Endothelial cell of umbilical vein (primary cell): ENCODE results near the gene CSNK1D. TPM values are rescaled to one million over a fixed set of nuclear protein-coding genes. Genes with fewer than 3 reads are reported as not detected.

Experiments
- BruUV-seq: library from RNA; stranded (reverse); fragments of 400-500 nt; replicated peaks from 2 replicates; lab custom pipeline; 2021; lab: Mats Ljungman, UMichigan
- CTCF ChIA-PET: fragments of 300-600, 350-600 bp; sonication (Branson Sonifier 250); formaldehyde crosslinking; loops from one replicate; lab custom pipeline; 2021; ENCODE audit warnings: antibody characterized with exemption, inconsistent platforms; lab: Charles Lee
- POLR2A ChIA-PET: fragments of 300-600, 350-600 bp; sonication (Branson Sonifier 250); formaldehyde crosslinking; loops from one replicate; lab custom pipeline; 2021; ENCODE audit warnings: antibody characterized with exemption, inconsistent platforms; lab: Charles Lee
- DNase-seq: peaks from one replicate; pipeline ENCODE4 v3.0.0-alpha.2; 2011; ENCODE audit warnings: low read depth, low spot score
- FAIRE-seq: peaks from 2 replicates; lab custom pipeline; 2011; peaks lifted over from hg19 to GRCh38; lab: Jason Lieb, UNC
- H2AFZ ChIP-seq: 2 replicates; pipeline ENCODE4 v1.6.0; 2012; ENCODE audit warnings: low read depth, low read length, control low read depth, inconsistent platforms
- H3K27ac ChIP-seq: 2 replicates; pipeline ENCODE4 v1.5.1; 2011; ENCODE audit warnings: low read depth, mild to moderate bottlenecking, control low read depth, low read length, moderate library complexity; ENCODE audit not compliant: insufficient read depth
- H3K27me3 ChIP-seq, 2 experiments: 2 replicates each; pipeline versions ENCODE4 v1.6.0 to v1.6.1; 2011; ENCODE audit warnings: low read length in 2 of 2, mixed read lengths in 1 of 2; ENCODE audit not compliant: control insufficient read depth in 2 of 2, insufficient read depth in 2 of 2
- H3K36me3 ChIP-seq, 2 experiments: 2 replicates in 1 of 2; 3 replicates in 1 of 2; pipeline ENCODE4 v1.5.1; 2011; ENCODE audit warnings: low read length in 2 of 2, mild to moderate bottlenecking in 1 of 2, moderate library complexity in 1 of 2; ENCODE audit not compliant: control insufficient read depth in 2 of 2, insufficient read depth in 2 of 2; ENCODE audit errors: extremely low read depth in 1 of 2
- H3K4me1 ChIP-seq: 3 replicates; pipeline ENCODE4 v1.5.1; 2011; ENCODE audit warnings: mild to moderate bottlenecking, low read length; ENCODE audit not compliant: control insufficient read depth, insufficient read depth; ENCODE audit errors: extremely low read depth
- H3K4me2 ChIP-seq: 2 replicates; pipeline ENCODE4 v1.6.1; 2011; ENCODE audit warnings: low read length, control low read depth, mixed read lengths; ENCODE audit not compliant: insufficient read depth
- H3K4me3 ChIP-seq, 3 experiments: fragments of 200-600 bp in 1 of 3; sonication (generic), shearing (Covaris generic) in 1 of 3; replicated peaks in 1 of 3; 2 replicates each; pipeline ENCODE4 v1.5.1; 2011 to 2016; ENCODE audit warnings: control low read depth in 3 of 3, low read length in 3 of 3, mild to moderate bottlenecking in 2 of 3, inconsistent platforms in 1 of 3, low read depth in 1 of 3, moderate library complexity in 1 of 3; ENCODE audit not compliant: insufficient read depth in 1 of 3
- H3K79me2 ChIP-seq: 2 replicates; pipeline ENCODE4 v1.6.0; 2012; ENCODE audit warnings: low read length, inconsistent platforms; ENCODE audit not compliant: control insufficient read depth, insufficient read depth
- H3K9ac ChIP-seq: replicated peaks from 2 replicates; pipeline ENCODE3; 2011; ENCODE audit warnings: low read length, control low read depth; ENCODE audit not compliant: insufficient read depth; ENCODE audit errors: extremely low read depth
- H3K9me1 ChIP-seq: replicated peaks from 3 replicates; pipeline ENCODE4 v1.6.0; 2011; ENCODE audit warnings: mild to moderate bottlenecking, low read length; ENCODE audit not compliant: control insufficient read depth, insufficient read depth; ENCODE audit errors: extremely low read depth
- H3K9me3 ChIP-seq: replicated peaks from 2 replicates; pipeline ENCODE4 v1.5.1; 2012; ENCODE audit warnings: low read length, inconsistent platforms; ENCODE audit not compliant: control insufficient read depth, insufficient read depth
- H4K20me1 ChIP-seq: replicated peaks from 2 replicates; pipeline ENCODE3; 2011; ENCODE audit warnings: mild to moderate bottlenecking, low read length; ENCODE audit not compliant: control insufficient read depth, insufficient read depth; ENCODE audit errors: extremely low read depth
- EZH2 ChIP-seq: IDR thresholded peaks from 2 replicates; pipeline ENCODE4 v1.6.1; 2012; ENCODE audit warnings: borderline replicate concordance, low read depth, mild to moderate bottlenecking, moderate library complexity, low read length, inconsistent platforms; ENCODE audit not compliant: severe bottlenecking
- FOS ChIP-seq: IDR thresholded peaks from 2 replicates; pipeline ENCODE4 v1.6.1; 2011; ENCODE audit warnings: mild to moderate bottlenecking, low read length, moderate library complexity, borderline replicate concordance; ENCODE audit not compliant: insufficient read depth
- GATA2 ChIP-seq: IDR thresholded peaks from 2 replicates; pipeline ENCODE4 v1.7.0; 2011; ENCODE audit warnings: low read depth, mild to moderate bottlenecking, moderate library complexity, mixed read lengths, low read length; ENCODE audit not compliant: insufficient read length, insufficient read depth
- JUN ChIP-seq: IDR thresholded peaks from 2 replicates; pipeline ENCODE4 v1.6.1; 2011; ENCODE audit warnings: borderline replicate concordance, low read depth; ENCODE audit not compliant: insufficient read length, insufficient read depth
- MYC ChIP-seq: IDR thresholded peaks from one replicate; pipeline ENCODE4 v1.6.1; 2011; ENCODE audit warnings: mild to moderate bottlenecking, low read depth, low read length
- POLR2A ChIP-seq: IDR thresholded peaks from 2 replicates; pipeline ENCODE4 v1.6.1; 2012; ENCODE audit warnings: low read depth, mild to moderate bottlenecking, control low read depth, low read length
- POLR2AphosphoS5 ChIP-seq: IDR thresholded peaks from 2 replicates; pipeline ENCODE4 v1.6.1; 2012; ENCODE audit warnings: low read depth, mild to moderate bottlenecking, control low read depth, low read length, moderate library complexity; ENCODE audit not compliant: insufficient read depth
- dilution Hi-C: fragments of 300-500 bp; cut with MboI; formaldehyde crosslinking; loops from one replicate; pipeline ENCODE4 v1.15.0; 2019; ENCODE audit warnings: low sequenced_read_pairs; ENCODE audit not compliant: extremely low pct_ligation_motif_present
- intact Hi-C: fragments of 100-400 bp; cut with micrococcal nuclease; formaldehyde crosslinking; loops from one replicate; pipeline ENCODE4 v1.10.0; 2022
- polyA plus RNA-seq, 4 experiments: library from polyadenylated mRNA; depleted of rRNA in 3 of 4; stranded (reverse) in 3 of 4; unstranded in 1 of 4; fragments of >200 nt; gene quantifications; 2 replicates each; pipeline versions ENCODE4 v1.2.1 to v1.2.3, GENCODE V29; 2011 to 2012; ENCODE audit warnings: missing spikeins in 1 of 4
- total RNA-seq: library from RNA; stranded (reverse); gene quantifications from 2 replicates; pipeline ENCODE4 v1.2.3, GENCODE V29; 2021
- TF ChIP-seq, protein P1 (sequence below), 2 donors: IDR thresholded peaks; 1 replicate in 1 of 2; 2 replicates in 1 of 2; pipeline ENCODE4 v1.5.1; 2011; ENCODE audit warnings: low read length in 2 of 2, mild to moderate bottlenecking in 2 of 2, moderate library complexity in 2 of 2, control low read depth in 1 of 2, inconsistent platforms in 1 of 2, low read depth in 1 of 2; ENCODE audit not compliant: insufficient read depth in 1 of 2; ENCODE audit errors: extremely low read depth in 1 of 2
- TF ChIP-seq, protein P2 (sequence below): IDR thresholded peaks from 2 replicates; pipeline ENCODE4 v1.6.1; 2011; ENCODE audit not compliant: insufficient read depth, insufficient read length

CSNK1D gene
- total and polyA plus RNA-seq, 2 donors (not counting 3 experiments of a cell fraction or from before 2014, with no cell fraction given): 127 to 155 TPM

DNA sequence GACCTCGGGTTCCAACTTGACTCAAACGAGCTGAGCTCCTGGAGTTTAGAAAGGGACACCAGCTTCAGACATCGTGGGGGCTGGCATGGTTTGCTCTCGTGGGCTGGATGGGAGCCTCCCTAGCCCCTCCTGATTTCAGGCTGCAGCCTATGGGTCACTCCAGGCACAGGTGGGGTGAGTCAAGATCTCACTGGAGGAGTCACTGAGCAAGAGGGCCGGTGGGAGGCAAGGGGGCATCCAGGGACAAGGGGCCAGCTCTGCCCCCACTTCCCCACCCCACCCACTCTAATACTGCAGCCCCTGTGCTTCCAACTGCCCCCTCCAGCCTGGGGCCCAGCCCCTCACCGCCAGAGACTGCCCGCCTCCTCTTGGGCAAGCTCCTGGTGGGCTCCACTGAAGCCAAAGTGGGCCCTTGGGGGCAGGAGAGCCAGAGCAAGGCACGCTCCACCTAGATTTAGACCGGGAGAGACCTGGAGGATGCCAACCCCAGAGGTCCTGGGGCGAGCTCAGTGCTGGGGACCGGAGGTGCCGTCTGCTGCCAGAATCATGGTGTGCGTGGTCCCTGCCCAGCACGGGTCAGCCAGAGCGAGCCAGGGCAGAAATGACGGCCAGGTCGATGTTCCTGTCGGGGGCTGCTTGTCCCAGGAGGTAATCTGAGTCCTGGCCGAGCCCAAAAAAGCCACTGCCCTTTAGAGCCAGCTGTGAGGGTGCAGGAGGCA is 38.3 kb downstream of the CSNK1D start:
- peaks cover 18% of the 10 kb centered on the region for H3K4me1 ChIP-seq
- H2AFZ ChIP-seq: no peak overlapping the region
- no peak for FAIRE-seq
- H3K9me1 ChIP-seq: no peaks in the 10 kb centered on the region
- no peak overlapping the region for H3K27ac ChIP-seq
- no TSS peak for BruUV-seq
- intact Hi-C loops: loop anchor here (10.0 kb wide), 1 partner anchor 200 kb away; the partner anchor contains the start of genes DCXR and RAC3
- ChIA-PET POLR2A (no interaction called here), CTCF (interaction anchor here (1.0 to 8.8 kb wide), 10 partner anchors 12 to 307 kb away, joined by 3 to 104 read pairs (median 5); partner anchors contain the start of genes CENPX, CSNK1D, DCXR and LRRC45)
- peaks cover 0 to 24% of the 10 kb centered on the region in 2 experiments for H3K36me3 ChIP-seq
- H3K79me2 ChIP-seq: peaks cover 70% of the 10 kb centered on the region
- dilution Hi-C loops: no loop called here
- no peaks in the 10 kb centered on the region for H4K20me1 ChIP-seq
- H3K4me3 ChIP-seq: no peak overlapping the region
- no peaks in the 10 kb centered on the region for H3K9me3 ChIP-seq
- TF ChIP-seq POLR2A (no peak), EZH2 (no peak), GATA2 (no peak), POLR2AphosphoS5 (no peak), FOS (no peak), MYC (no peak), JUN (no peak)
- TF ChIP-seq, protein P1, sequence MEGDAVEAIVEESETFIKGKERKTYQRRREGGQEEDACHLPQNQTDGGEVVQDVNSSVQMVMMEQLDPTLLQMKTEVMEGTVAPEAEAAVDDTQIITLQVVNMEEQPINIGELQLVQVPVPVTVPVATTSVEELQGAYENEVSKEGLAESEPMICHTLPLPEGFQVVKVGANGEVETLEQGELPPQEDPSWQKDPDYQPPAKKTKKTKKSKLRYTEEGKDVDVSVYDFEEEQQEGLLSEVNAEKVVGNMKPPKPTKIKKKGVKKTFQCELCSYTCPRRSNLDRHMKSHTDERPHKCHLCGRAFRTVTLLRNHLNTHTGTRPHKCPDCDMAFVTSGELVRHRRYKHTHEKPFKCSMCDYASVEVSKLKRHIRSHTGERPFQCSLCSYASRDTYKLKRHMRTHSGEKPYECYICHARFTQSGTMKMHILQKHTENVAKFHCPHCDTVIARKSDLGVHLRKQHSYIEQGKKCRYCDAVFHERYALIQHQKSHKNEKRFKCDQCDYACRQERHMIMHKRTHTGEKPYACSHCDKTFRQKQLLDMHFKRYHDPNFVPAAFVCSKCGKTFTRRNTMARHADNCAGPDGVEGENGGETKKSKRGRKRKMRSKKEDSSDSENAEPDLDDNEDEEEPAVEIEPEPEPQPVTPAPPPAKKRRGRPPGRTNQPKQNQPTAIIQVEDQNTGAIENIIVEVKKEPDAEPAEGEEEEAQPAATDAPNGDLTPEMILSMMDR (IDR thresholded peaks at IDR 0.05; ENCODE audit: extremely low read depth in 1 of 2, insufficient read depth in 1 of 2, low read depth in 1 of 2, low read length in 2 of 2): no peak
- TF ChIP-seq, protein P2, sequence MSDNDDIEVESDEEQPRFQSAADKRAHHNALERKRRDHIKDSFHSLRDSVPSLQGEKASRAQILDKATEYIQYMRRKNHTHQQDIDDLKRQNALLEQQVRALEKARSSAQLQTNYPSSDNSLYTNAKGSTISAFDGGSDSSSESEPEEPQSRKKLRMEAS: no peak
- no peak overlapping the region for H3K4me2 ChIP-seq
- no peak for DNase-seq
- H3K9ac ChIP-seq: no peak overlapping the region
- no peaks in the 10 kb centered on the region for H3K27me3 ChIP-seq
